ENCODE measurements around the gene PTPRN2.
"Not testable (repeated sequence)": the region's sequence is repeated elsewhere in the genome, so short reads cannot be mapped to it uniquely, and the experiment has no call there.

Gene PTPRN2

GRCh38 chr7:158188676-158189075 is 398.9 kb downstream of the PTPRN2 start:
- in situ Hi-C loops (cut with MboI; ENCODE audit: low pct_unique_long_range_greater_than_20kb, low sequenced_read_pairs), result no loop called here
- DNase-seq, result no peak

DNA sequence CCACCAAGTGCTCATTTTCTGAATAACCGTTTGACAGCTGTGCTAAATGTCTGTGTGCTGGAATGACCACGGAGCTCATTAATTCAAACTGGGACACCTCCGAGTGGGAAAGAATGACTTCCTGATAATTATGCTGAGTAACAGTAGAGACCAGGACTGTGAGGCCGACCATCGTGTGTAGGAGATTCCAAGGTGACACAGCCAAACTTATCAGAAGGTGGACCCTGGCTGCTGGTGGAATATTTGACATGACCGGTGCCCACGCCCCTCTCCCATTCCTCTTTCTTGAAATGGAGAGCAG is 400.0 kb downstream of the PTPRN2 start:
- in situ Hi-C loops (cut with MboI; ENCODE audit: low pct_unique_long_range_greater_than_20kb, low sequenced_read_pairs), result no loop called here
- no peak for DNase-seq

GRCh38 chr7:158186864-158187693 is 400.5 kb downstream of the PTPRN2 start:
- no peak for DNase-seq

GRCh38 chr7:158186406-158186805 is 401.2 kb downstream of the PTPRN2 start:
- DNase-seq, result no peak
- in situ Hi-C loops (cut with MboI; ENCODE audit: low pct_unique_long_range_greater_than_20kb, low sequenced_read_pairs), result no loop called here

More at GRCh38 chr7:158186864-158187693, 400.5 kb downstream of the PTPRN2 start:
- in situ Hi-C loops (cut with MboI; ENCODE audit: low pct_unique_long_range_greater_than_20kb, low sequenced_read_pairs), result no loop called here

DNA sequence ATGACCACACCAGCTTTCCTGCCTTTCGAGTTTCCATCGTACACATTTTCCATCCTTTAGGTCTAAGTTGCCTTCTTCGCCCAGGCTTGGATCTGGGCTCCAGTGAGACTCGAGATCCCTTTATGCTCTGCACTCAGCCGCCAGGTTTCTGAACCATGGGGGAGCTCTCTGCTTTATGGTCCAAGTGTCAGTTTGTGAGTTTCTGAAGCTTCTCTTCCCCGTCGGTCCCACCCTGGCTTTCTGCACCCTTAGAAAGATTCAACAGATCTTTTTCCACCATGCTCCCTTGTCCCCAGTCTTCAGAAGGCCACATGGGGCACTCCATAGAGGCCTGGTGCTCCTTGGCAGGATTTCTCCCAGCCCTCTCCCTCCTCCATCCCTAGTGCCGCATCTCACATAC is 402.0 kb downstream of the PTPRN2 start:
- in situ Hi-C loops (cut with MboI; ENCODE audit: low pct_unique_long_range_greater_than_20kb, low sequenced_read_pairs), result no loop called here
- DNase-seq, result no peak

DNA sequence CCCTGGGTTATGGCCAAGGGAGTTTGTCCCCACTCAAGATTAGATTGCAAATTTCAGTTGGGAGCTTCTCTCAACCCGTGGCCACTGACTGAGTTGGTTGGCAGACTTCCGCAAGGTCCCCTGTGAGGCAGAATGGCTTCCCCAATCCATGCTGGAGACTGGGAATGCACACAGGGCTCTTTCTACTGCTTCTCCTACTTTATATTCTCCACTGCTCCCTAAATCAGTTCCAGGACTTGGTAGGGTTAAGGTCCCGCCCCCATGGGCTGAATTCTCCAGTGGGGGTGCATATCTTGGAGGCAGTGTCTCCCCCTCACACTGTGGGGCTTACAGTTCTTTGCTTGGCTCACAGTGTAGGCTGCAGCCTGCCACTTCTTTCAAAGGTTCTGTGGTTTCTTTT is 404.2 kb downstream of the PTPRN2 start:
- DNase-seq, result no peak
- in situ Hi-C loops (cut with MboI; ENCODE audit: low pct_unique_long_range_greater_than_20kb, low sequenced_read_pairs), result no loop called here

DNA sequence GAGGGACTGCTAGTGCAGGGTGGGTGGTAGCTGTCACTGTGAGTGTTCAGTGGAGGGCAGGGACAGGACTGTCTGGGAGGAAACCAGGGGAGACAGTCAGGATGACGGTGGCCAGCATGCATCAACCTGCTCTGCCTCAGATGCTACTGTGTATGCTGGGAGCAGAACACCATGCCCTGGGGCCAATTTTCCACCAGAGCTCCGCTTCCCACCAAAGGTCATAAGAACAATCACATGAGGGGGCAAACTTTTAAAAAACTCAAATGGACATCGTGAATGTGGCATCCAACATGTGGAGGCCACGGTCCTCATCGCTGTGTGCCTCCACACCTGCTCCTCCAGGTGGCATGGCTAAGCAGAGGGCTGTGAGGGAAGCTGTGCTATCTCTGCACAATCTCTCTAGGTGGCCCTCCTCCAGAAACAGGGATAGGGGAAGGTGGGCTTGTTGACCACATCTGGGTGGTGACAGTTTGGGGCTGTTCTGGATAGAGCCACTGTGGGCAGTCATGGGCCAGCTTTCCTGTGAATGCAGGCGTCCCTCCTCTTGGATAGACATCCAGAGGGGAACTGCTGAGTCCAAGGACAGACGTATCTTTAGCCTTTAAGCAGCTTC is 411.0 kb downstream of the PTPRN2 start:
- in situ Hi-C loops (cut with MboI; ENCODE audit: low pct_unique_long_range_greater_than_20kb, low sequenced_read_pairs), result no loop called here
- no peak for DNase-seq

GRCh38 chr7:158175779-158176178 is 411.8 kb downstream of the PTPRN2 start:
- in situ Hi-C loops (cut with MboI; ENCODE audit: low pct_unique_long_range_greater_than_20kb, low sequenced_read_pairs), result no loop called here
- no peak for DNase-seq

DNA sequence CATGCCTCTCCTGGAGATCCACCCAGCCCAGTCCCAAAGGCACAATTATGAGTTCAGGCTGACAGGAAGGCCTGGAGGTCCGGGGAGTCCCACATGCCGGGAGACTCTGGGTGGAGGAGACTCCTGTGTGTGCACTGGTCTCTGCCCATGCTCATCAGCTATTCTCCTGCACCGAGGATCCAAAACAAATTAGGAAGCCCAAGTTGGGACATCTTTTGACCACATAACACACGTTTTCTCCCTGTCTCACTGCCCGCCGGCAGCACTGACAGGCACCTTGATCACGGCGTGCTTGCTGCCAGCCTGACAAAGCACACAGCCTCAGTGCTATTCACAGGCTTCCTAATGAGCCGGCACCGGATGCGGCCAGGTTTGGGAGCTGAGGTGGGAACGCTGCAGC is 412.7 kb downstream of the PTPRN2 start:
- in situ Hi-C loops (cut with MboI; ENCODE audit: low pct_unique_long_range_greater_than_20kb, low sequenced_read_pairs), result no loop called here

DNA sequence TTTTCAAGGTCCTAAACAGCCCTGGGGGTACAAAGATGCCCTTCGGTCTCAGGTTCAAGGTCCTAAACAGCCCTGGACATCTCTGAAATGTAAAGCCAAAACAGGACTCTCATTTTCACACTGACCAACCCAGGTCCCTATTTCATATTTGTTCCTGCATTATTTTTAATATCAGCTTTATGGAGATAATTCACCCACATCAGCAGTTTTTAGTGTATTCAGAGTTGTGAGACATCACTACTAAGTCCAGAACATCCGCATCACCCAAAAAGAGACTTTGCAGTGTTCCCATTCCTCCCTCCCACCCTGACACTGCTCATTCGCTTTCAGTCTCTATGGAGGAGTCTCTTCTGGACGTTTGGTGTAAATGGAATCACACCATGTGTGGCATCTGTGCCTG is 420.2 kb downstream of the PTPRN2 start:
- DNase-seq, result no peak
- in situ Hi-C loops (cut with MboI; ENCODE audit: low pct_unique_long_range_greater_than_20kb, low sequenced_read_pairs), result no loop called here

More for the DNA sequence above, 412.7 kb downstream of the PTPRN2 start:
- no peak for DNase-seq

DNA sequence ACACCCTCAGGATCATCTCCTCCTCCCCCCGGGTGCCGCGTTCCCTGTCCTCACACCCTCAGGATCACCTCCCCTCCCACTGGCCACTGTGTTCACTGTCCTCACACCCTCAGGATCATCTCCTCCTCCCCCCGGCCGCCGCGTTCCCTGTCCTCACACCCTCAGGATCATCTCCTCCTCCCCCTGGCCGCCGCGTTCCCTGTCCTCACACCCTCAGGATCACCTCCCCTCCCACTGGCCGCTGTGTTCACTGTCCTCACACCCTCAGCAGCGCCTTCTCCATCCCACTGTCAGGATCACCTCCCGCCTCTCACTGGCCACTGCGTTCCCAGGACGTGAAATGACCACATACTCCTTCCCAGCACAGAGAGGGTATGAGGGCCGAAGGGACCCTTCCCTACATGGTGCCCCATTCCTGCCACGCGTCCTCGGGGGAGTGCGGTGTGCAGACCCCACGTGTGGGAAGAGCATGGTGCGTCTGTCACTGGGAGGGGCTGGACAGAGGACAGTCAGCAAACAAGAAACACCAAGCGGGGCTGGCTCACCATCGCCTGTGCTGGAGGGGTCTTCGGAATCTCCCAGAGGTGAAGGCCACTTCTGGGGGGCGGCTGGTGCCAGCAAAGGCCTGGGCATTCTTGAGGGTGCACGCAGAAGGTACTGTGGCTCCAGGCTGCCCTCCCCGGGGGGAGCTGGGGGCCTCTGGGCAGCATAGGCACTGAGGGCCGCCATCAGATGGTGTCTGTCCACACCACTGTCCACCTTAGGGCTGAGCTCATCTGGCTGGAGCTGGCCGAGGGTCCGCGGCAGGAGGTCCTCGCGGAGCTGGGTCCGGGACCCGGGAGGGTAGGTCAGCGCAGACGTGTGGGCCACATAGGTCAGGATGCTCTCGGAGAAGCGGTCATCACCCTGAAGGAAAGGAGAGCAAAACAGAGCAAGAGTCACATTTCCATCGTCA is 421.0 kb downstream of the PTPRN2 start:
- no peak for DNase-seq
- in situ Hi-C loops (cut with MboI; ENCODE audit: low pct_unique_long_range_greater_than_20kb, low sequenced_read_pairs), result no loop called here

GRCh38 chr7:158165711-158166110 is 421.9 kb downstream of the PTPRN2 start:
- DNase-seq, result no peak

GRCh38 chr7:158164101-158165095 is 423.2 kb downstream of the PTPRN2 start:
- no peak for DNase-seq
- in situ Hi-C loops (cut with MboI; ENCODE audit: low pct_unique_long_range_greater_than_20kb, low sequenced_read_pairs), result no loop called here

More at GRCh38 chr7:158165711-158166110, 421.9 kb downstream of the PTPRN2 start:
- in situ Hi-C loops (cut with MboI; ENCODE audit: low pct_unique_long_range_greater_than_20kb, low sequenced_read_pairs), result no loop called here

GRCh38 chr7:158161194-158161593 is 426.4 kb downstream of the PTPRN2 start:
- DNase-seq, result no peak
- in situ Hi-C loops (cut with MboI; ENCODE audit: low pct_unique_long_range_greater_than_20kb, low sequenced_read_pairs), result no loop called here

DNA sequence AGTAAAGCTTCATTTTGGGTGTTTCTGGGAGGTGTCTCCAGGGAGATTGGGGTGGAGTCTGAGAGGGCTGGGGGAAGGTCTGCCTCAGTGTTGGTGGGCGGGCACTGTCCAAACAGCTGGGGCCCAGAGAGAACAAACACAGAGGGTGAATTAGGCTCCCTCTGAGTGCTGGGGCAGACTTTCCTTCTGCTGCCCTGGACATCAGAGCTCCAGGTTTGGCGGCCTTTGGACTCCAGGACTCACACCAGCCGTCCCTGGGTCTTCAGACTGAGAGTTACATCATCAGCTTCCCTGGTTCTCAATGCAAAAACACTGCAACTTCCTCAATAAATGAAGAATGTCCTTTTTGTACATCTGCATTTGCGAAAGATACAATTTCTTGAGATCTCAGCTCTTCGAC is 427.4 kb downstream of the PTPRN2 start:
- in situ Hi-C loops (cut with MboI; ENCODE audit: low pct_unique_long_range_greater_than_20kb, low sequenced_read_pairs), result no loop called here

DNA sequence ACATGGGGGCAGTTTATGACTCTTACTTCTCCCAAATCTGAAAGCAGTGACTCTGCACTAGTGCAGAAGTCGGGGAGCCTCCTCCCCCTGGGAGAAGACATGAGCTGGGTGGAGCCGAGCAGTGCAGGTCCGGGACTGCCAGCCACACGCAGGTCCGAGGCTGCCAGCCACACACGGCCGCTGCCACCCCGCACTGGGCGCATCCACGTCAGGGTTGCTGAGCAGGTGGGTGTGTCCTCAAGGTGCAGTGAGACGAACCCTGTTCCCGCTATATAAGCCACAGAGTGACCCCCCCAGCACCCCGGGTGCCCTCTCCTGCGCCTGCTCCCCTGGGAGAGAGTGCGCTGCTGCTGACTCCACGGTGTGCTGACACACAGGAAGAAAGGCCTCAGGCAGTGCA is 430.2 kb downstream of the PTPRN2 start:
- DNase-seq, result no peak
- in situ Hi-C loops (cut with MboI; ENCODE audit: low pct_unique_long_range_greater_than_20kb, low sequenced_read_pairs), result no loop called here

More for the DNA sequence above, 427.4 kb downstream of the PTPRN2 start:
- DNase-seq, result no peak

GRCh38 chr7:158151273-158151672 is 436.4 kb downstream of the PTPRN2 start:
- DNase-seq; in situ Hi-C loops (cut with MboI; ENCODE audit: low pct_unique_long_range_greater_than_20kb, low sequenced_read_pairs): not testable (repeated sequence)

DNA sequence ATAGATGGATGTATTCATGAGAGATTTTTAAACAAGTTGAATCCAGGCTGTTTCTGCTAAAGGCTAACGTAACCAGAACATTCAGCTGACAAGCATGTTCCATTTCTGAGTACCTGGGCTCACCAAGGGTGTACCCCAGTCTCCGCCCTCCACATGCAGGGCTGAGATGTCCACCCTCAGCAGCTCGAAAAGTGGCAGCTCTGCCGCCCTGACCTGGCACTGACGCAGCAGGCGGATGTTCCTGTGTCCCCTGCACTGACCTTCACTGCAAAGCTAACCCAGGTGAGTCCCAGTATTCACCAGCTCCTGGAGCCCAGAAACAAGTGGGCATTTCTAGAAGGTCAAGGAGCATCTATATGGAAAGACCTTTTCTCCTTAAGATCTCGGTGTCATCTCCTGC is 437.4 kb downstream of the PTPRN2 start:
- in situ Hi-C loops (cut with MboI; ENCODE audit: low pct_unique_long_range_greater_than_20kb, low sequenced_read_pairs), result no loop called here
- DNase-seq, result no peak

- in situ Hi-C loops (cut with MboI; ENCODE audit: low pct_unique_long_range_greater_than_20kb, low sequenced_read_pairs); DNase-seq: not testable (repeated sequence)
Measured at GRCh38 chr7:158147431-158147830, 440.2 kb downstream of the PTPRN2 start.
